GM18873 (cell line): ENCODE data around the gene CDC20B.
"Not testable (repeated sequence)": the region's sequence is repeated elsewhere in the genome, so short reads cannot be mapped to it uniquely, and the experiment has no call there.

ENCODE experiments used
- ATAC-seq: cut with Tn5 transposase; IDR thresholded peaks from one replicate; pipeline ENCODE4 v1.9.1; 2021; ENCODE audit warnings: mild to moderate bottlenecking, moderate library complexity, moderate number of reproducible peaks; ENCODE audit not compliant: unreplicated experiment, low FRiP score

Gene CDC20B

GRCh38 chr5:55105976-55106375 lies 67.0 kb downstream of the CDC20B start:
- not testable (repeated sequence) for ATAC-seq

GRCh38 chr5:55104946-55105701 lies 67.9 kb downstream of the CDC20B start:
- ATAC-seq: no peak

- ATAC-seq: no peak
Observed at GRCh38 chr5:55104036-55104772, 68.8 kb downstream of the CDC20B start.

- no peak for ATAC-seq
Observed at GRCh38 chr5:55102348-55102747, 70.6 kb downstream of the CDC20B start, which contains the start of gene GZMA. GZMA (plus strand) TSS chr5:55102646; CDS start chr5:55102683, 37 bp downstream.

- ATAC-seq: no peak
Observed at GRCh38 chr5:55101556-55102276, 71.3 kb downstream of the CDC20B start.

- ATAC-seq: not testable (repeated sequence)
Observed at GRCh38 chr5:55101148-55101547, 71.8 kb downstream of the CDC20B start.

- no peak for ATAC-seq
Observed at GRCh38 chr5:55096861-55097260, 76.1 kb downstream of the CDC20B start.

- ATAC-seq: no peak
Observed at GRCh38 chr5:55096182-55096581, 76.8 kb downstream of the CDC20B start.

- not testable (repeated sequence) for ATAC-seq
Observed at GRCh38 chr5:55091011-55091410, 82.0 kb downstream of the CDC20B start.

- ATAC-seq: not testable (repeated sequence)
Observed at GRCh38 chr5:55089301-55089700, 83.7 kb downstream of the CDC20B start.

- ATAC-seq: no peak
Observed at GRCh38 chr5:55081541-55081940, 91.4 kb downstream of the CDC20B start.

GRCh38 chr5:55073211-55073610 lies 99.8 kb downstream of the CDC20B start:
- ATAC-seq: no peak

- no peak for ATAC-seq
Observed at GRCh38 chr5:55072666-55073065, 100.3 kb downstream of the CDC20B start.

GRCh38 chr5:55071413-55071812 lies 101.6 kb downstream of the CDC20B start:
- ATAC-seq: no peak

GRCh38 chr5:55070968-55071367 lies 102.0 kb downstream of the CDC20B start:
- no peak for ATAC-seq

- ATAC-seq: no peak
Observed at GRCh38 chr5:55066277-55066676, 106.7 kb downstream of the CDC20B start.

- ATAC-seq: no peak
Observed at GRCh38 chr5:55064523-55064922, 108.5 kb downstream of the CDC20B start.

- ATAC-seq: no peak
Observed at GRCh38 chr5:55063899-55064298, 109.1 kb downstream of the CDC20B start.

GRCh38 chr5:55063220-55063863 lies 109.6 kb downstream of the CDC20B start:
- ATAC-seq: no peak
